K562 (cell line): ENCODE data around the gene NUP50. TPM values are rescaled to one million over a fixed set of nuclear protein-coding genes. Genes with fewer than 3 reads are reported as not detected.

Experiments used
- ATAC-seq: fragments of 200-7000 bp; cut with Tn5 transposase; 3 replicates; pipeline ENCODE4 v1.9.1; 2020; ENCODE audit warnings: moderate library complexity
- BruUV-seq: library from RNA; stranded (reverse); fragments of 400-500 nt; replicated peaks from 2 replicates; lab custom pipeline; 2021; lab: Mats Ljungman, UMichigan
- CTCF ChIA-PET: fragments of 300-600 bp; formaldehyde crosslinking; extraction: SDS; loops from one replicate; lab custom pipeline; 2021; ENCODE audit warnings: low intra/inter-chr PET ratio; lab: Yijun Ruan, JAX
- POLR2A ChIA-PET: fragments of 300-600, 350-650 bp; sonication (Branson Sonifier 250); formaldehyde crosslinking; extraction: SDS; loops from one replicate; lab custom pipeline; 2021; ENCODE audit warnings: antibody characterized with exemption, inconsistent platforms; lab: Yijun Ruan, JAX
- DNase-seq, 4 experiments: peaks; one replicate each; pipeline versions ENCODE4 v3.0.0 to v3.0.0-alpha.2; 2011 to 2018; ENCODE audit warnings: low spot score in 3 of 4, mixed read lengths in 3 of 4; ENCODE audit errors: extremely low read depth in 1 of 4
- FAIRE-seq: peaks from 2 replicates; lab custom pipeline; 2011; peaks lifted over from hg19 to GRCh38; lab: Jason Lieb, UNC
- H2AFZ ChIP-seq: 2 replicates; pipeline ENCODE4 v1.6.0; 2011; ENCODE audit warnings: low read depth, low read length, control low read depth, inconsistent platforms
- H3K27ac ChIP-seq: fragments of 200-600 bp; 3 replicates; pipeline ENCODE4 v1.8.0; 2011; ENCODE audit warnings: low read depth, mild to moderate bottlenecking, control low read depth, inconsistent platforms, low read length, moderate library complexity, mixed read lengths; ENCODE audit errors: extremely low read depth
- H3K27me3 ChIP-seq, 2 experiments: fragments of 300-600 bp in 1 of 2; 2 replicates in 1 of 2; 3 replicates in 1 of 2; pipeline versions ENCODE4 v1.6.0 to v1.8.0; 2011; ENCODE audit warnings: inconsistent platforms in 2 of 2, low read length in 2 of 2, mild to moderate bottlenecking in 1 of 2, mixed read lengths in 1 of 2, moderate library complexity in 1 of 2; ENCODE audit not compliant: control insufficient read depth in 2 of 2, insufficient read depth in 2 of 2
- H3K36me3 ChIP-seq: fragments of 300-600 bp; 3 replicates; pipeline ENCODE4 v1.8.0; 2011; ENCODE audit warnings: mild to moderate bottlenecking, low read length, inconsistent platforms; ENCODE audit not compliant: control insufficient read depth, insufficient read depth
- H3K4me1 ChIP-seq, 2 experiments: fragments of 200-600 bp in 1 of 2; replicated peaks in 1 of 2; 2 replicates in 1 of 2; 3 replicates in 1 of 2; pipeline versions ENCODE4 v1.5.1 to v1.8.0; 2011; ENCODE audit warnings: inconsistent platforms in 2 of 2, low read length in 2 of 2, mild to moderate bottlenecking in 1 of 2, mixed read lengths in 1 of 2, moderate library complexity in 1 of 2; ENCODE audit not compliant: control insufficient read depth in 2 of 2, insufficient read depth in 2 of 2
- H3K4me2 ChIP-seq: 2 replicates; pipeline ENCODE4 v1.6.1; 2011; ENCODE audit warnings: low read length, control low read depth, inconsistent platforms, mixed read lengths; ENCODE audit not compliant: insufficient read depth
- H3K4me3 ChIP-seq: fragments of 200-600 bp; sonication (generic), shearing (Covaris generic); 2 replicates; pipeline ENCODE4 v1.5.1; 2016; ENCODE audit warnings: control low read depth, inconsistent platforms
- H3K79me2 ChIP-seq: fragments of 200-600 bp; 3 replicates; pipeline ENCODE4 v1.8.0; 2011; ENCODE audit warnings: low read length, inconsistent platforms; ENCODE audit not compliant: control insufficient read depth, insufficient read depth
- H3K9ac ChIP-seq, 2 experiments: 2 replicates each; pipeline versions ENCODE4 v1.6.0 to v1.6.1; 2011; ENCODE audit warnings: low read depth in 2 of 2, low read length in 2 of 2, control low read depth in 1 of 2, inconsistent platforms in 1 of 2, mild to moderate bottlenecking in 1 of 2, mixed read lengths in 1 of 2; ENCODE audit not compliant: insufficient read depth in 1 of 2
- H3K9me1 ChIP-seq: one replicate; pipeline ENCODE4 v1.6.0; 2011; ENCODE audit warnings: inconsistent platforms, mild to moderate bottlenecking, low read length, moderate library complexity; ENCODE audit not compliant: control insufficient read depth, insufficient read depth
- H3K9me3 ChIP-seq: replicated peaks from 2 replicates; pipeline ENCODE4 v1.5.1; 2011; ENCODE audit warnings: low read depth, low read length, inconsistent platforms; ENCODE audit not compliant: control insufficient read depth, insufficient read depth
- H4K20me1 ChIP-seq: replicated peaks from 2 replicates; pipeline ENCODE4 v1.6.1; 2011; ENCODE audit warnings: low read length, inconsistent platforms, mixed read lengths; ENCODE audit not compliant: control insufficient read depth, insufficient read depth
- ARID4B ChIP-seq: sonication (generic); formaldehyde crosslinking; IDR thresholded peaks from 2 replicates; pipeline ENCODE4 v1.8.0; 2022; ENCODE audit warnings: mild to moderate bottlenecking, missing genetic modification reagents
- COPS2 ChIP-seq: fragments of 450-650 bp; conservative IDR thresholded peaks from 2 replicates; pipeline ENCODE4 v1.6.1; 2016; ENCODE audit warnings: mild to moderate bottlenecking, moderate library complexity
- HBP1 ChIP-seq: fragments of 450-650 bp; formaldehyde crosslinking; IDR thresholded peaks from 2 replicates; pipeline ENCODE4 v1.4.0; 2022; ENCODE audit warnings: missing genetic modification characterization
- ILF3 ChIP-seq: fragments of 450-650 bp; IDR thresholded peaks from 2 replicates; pipeline ENCODE4 v1.6.1; 2018; ENCODE audit warnings: antibody characterized with exemption, mild to moderate bottlenecking, moderate library complexity, borderline replicate concordance
- KLF1 ChIP-seq: fragments of 450-650 bp; IDR thresholded peaks from 2 replicates; pipeline ENCODE4 v1.6.1; 2016; ENCODE audit warnings: missing genetic modification characterization, missing compliant biosample characterization
- MCM5 ChIP-seq: fragments of 450-650 bp; IDR thresholded peaks from 2 replicates; pipeline ENCODE4 v1.6.1; 2016; ENCODE audit warnings: low read depth
- SIN3B ChIP-seq: fragments of 450-650 bp; IDR thresholded peaks from 2 replicates; pipeline ENCODE4 v1.6.1; 2017; ENCODE audit warnings: low read depth, mild to moderate bottlenecking, moderate library complexity
- SMAD3 ChIP-seq: fragments of 450-650 bp; formaldehyde crosslinking; conservative IDR thresholded peaks from 2 replicates; pipeline ENCODE4 v1.4.0; 2020; ENCODE audit warnings: mild to moderate bottlenecking
- SRSF3 ChIP-seq: fragments of 200-400 bp; formaldehyde crosslinking; IDR thresholded peaks from 2 replicates; pipeline ENCODE4 v1.6.1; 2016; ENCODE audit warnings: mild to moderate bottlenecking, low read length, moderate library complexity; ENCODE audit not compliant: insufficient read depth
- ZC3H4 ChIP-seq: sonication (generic); formaldehyde crosslinking; IDR thresholded peaks from 2 replicates; pipeline ENCODE4 v1.9.0; 2021; ENCODE audit warnings: missing genetic modification reagents, borderline replicate concordance
- ZEB2 ChIP-seq: fragments of 450-650 bp; IDR thresholded peaks from 2 replicates; pipeline ENCODE4 v1.6.1; 2016
- ZKSCAN3 ChIP-seq: fragments of 250-450 bp; sonication (Bioruptor Pico); IDR thresholded peaks from 2 replicates; pipeline ENCODE4 v1.4.0; 2020
- ZNF224 ChIP-seq: sonication (generic); formaldehyde crosslinking; IDR thresholded peaks from 2 replicates; pipeline ENCODE4 v1.8.0; 2022; ENCODE audit warnings: mild to moderate bottlenecking, missing genetic modification reagents
- WGBS: fragments of 100-300 bp; shearing (Covaris generic); methylation state at CpG from one replicate; pipeline ENCODE4 v1.1.6; 2016; ENCODE audit warnings: low coverage, mixed read lengths; ENCODE audit not compliant: insufficient coverage; ENCODE audit errors: missing lambda C conversion rate; 5-methylcytosine and 5-hydroxymethylcytosine counted together
- in situ Hi-C: fragments of 300-500 bp; cut with MboI; formaldehyde crosslinking; loops from 4 replicates; pipeline ENCODE4 v1.15.0; 2018; ENCODE audit warnings: inconsistent platforms, mixed read lengths
- intact Hi-C: fragments of 100-400 bp; cut with micrococcal nuclease; formaldehyde crosslinking; loops from 2 replicates; pipeline ENCODE4 v1.14.2; 2022
- polyA plus RNA-seq, 8 experiments: library from polyadenylated mRNA; depleted of rRNA in 4 of 8; stranded (reverse) in 5 of 8; unstranded in 3 of 8; fragments of >200 nt; fragmentation: Nextera tagmentation in 2 of 8; fragmentation: Illumina TruSeq in 1 of 8; extraction: Ambion mirVana in 2 of 8; extraction: Trizol in 1 of 8; gene quantifications; 2 replicates each; pipeline versions ENCODE4 v1.2.1 to v1.2.3, GENCODE V29; 2011 to 2014; ENCODE audit warnings: inconsistent platforms in 1 of 8, missing spikeins in 1 of 8
- total RNA-seq, 7 experiments: library from RNA; depleted of rRNA in 6 of 7; stranded (reverse); fragments of >200 nt in 6 of 7; fragmentation: Illumina TruSeq in 2 of 7; extraction: Trizol in 2 of 7; gene quantifications; 2 replicates each; pipeline versions ENCODE4 v1.2.1 to v1.2.3, GENCODE V29; 2011 to 2021; ENCODE audit warnings: low replicate concordance in 1 of 7
- TF ChIP-seq, protein P1 (sequence below): fragments of 450-650 bp; formaldehyde crosslinking; IDR thresholded peaks from 2 replicates; pipeline ENCODE4 v1.4.0; 2020; ENCODE audit warnings: mild to moderate bottlenecking, moderate library complexity
- TF ChIP-seq, protein P2 (sequence below), 2 experiments: fragments of 450-650 bp in 1 of 2; sonication (generic) in 1 of 2; formaldehyde crosslinking in 1 of 2; IDR thresholded peaks in 1 of 2; conservative IDR thresholded peaks in 1 of 2; 2 replicates each; pipeline versions ENCODE4 v1.6.1 to v1.8.1; 2016 to 2023; ENCODE audit warnings: mild to moderate bottlenecking in 2 of 2, moderate library complexity in 2 of 2, inconsistent platforms in 1 of 2, missing genetic modification reagents in 1 of 2

Gene NUP50
- total and polyA plus RNA-seq, 9 of the 15 experiments (the other 6 are each of a cell fraction or from before 2014, with no cell fraction given) = 23.8 to 83.7 (median 55.3) TPM

DNA sequence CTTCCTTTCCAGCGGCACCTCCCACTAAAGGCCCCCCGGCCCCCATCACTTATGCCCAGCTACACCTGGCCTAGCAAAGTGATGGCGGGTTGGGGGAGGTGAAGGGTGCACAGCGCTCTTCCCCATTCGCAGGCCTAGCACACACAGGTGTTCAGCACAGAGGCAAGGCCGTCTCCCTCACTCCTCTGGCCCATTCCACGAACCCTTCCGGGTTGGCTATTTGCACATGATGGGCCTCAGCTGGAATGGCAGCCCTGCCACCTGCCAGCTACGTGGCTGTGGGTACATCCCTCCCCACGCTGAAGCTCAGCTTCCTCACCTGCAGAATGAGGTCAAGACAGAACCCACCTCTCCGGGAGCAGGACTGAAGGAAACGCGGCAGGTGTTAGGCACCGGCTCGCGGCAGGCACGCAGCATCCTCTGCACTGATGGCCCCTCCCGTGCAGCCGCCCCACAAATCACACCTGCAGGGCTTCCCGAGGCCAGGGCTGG, 72.2 kb downstream of the NUP50 start:
- in situ Hi-C loops = loop anchor here (25.0 kb wide), 1 partner anchor 424 kb away; no protein-coding TSS in a partner anchor
- no peaks in the 10 kb centered on the region for H4K20me1 ChIP-seq
- intact Hi-C loops = no loop called here
- no peak overlapping the region; a peak in 1 of 4 replicates for H3K9ac ChIP-seq
- DNase-seq = no peak
- H3K27ac ChIP-seq = no peak overlapping the region
- POLR2A ChIA-PET = no interaction called here
- CTCF ChIA-PET = no interaction called here
- no peak overlapping the region for H2AFZ ChIP-seq
- BruUV-seq = no TSS peak
- H3K4me2 ChIP-seq = no peak overlapping the region
- FAIRE-seq = no peak
- WGBS = 68% methylated on average over 7 of the region's 20 CpGs
- peaks cover 0 to 12% of the 10 kb centered on the region in 2 experiments; a peak in 2 of 5 replicates for H3K4me1 ChIP-seq
- ATAC-seq = no peak
- no peaks in the 10 kb centered on the region for H3K9me1 ChIP-seq
- H3K79me2 ChIP-seq = no peaks in the 10 kb centered on the region
- no peaks in the 10 kb centered on the region for H3K27me3 ChIP-seq
- no peak overlapping the region for H3K4me3 ChIP-seq
- H3K36me3 ChIP-seq = no peaks in the 10 kb centered on the region
- H3K9me3 ChIP-seq = no peaks in the 10 kb centered on the region
- TF ChIP-seq, protein P1, sequence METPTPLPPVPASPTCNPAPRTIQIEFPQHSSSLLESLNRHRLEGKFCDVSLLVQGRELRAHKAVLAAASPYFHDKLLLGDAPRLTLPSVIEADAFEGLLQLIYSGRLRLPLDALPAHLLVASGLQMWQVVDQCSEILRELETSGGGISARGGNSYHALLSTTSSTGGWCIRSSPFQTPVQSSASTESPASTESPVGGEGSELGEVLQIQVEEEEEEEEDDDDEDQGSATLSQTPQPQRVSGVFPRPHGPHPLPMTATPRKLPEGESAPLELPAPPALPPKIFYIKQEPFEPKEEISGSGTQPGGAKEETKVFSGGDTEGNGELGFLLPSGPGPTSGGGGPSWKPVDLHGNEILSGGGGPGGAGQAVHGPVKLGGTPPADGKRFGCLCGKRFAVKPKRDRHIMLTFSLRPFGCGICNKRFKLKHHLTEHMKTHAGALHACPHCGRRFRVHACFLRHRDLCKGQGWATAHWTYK (CRISPR knock-in tag) = no peak
- TF ChIP-seq SRSF3 (no peak), SIN3B (no peak), ARID4B (CRISPR knock-in tag) (no peak), KLF1 (tag) (no peak), ZEB2 (no peak), ZNF224 (no peak), SMAD3 (CRISPR knock-in tag) (no peak), ZC3H4 (no peak), MCM5 (no peak), ZKSCAN3 (CRISPR knock-in tag) (no peak), ILF3 (no peak), HBP1 (CRISPR knock-in tag) (no peak), COPS2 (no peak)
- TF ChIP-seq, protein P2, sequence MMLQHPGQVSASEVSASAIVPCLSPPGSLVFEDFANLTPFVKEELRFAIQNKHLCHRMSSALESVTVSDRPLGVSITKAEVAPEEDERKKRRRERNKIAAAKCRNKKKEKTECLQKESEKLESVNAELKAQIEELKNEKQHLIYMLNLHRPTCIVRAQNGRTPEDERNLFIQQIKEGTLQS (IDR thresholded peaks at IDR 0.05) = no peak
- TF ChIP-seq, protein P2 (CRISPR knock-in tag; conservative IDR thresholded peaks at IDR 0.05) = no peak
